NB4 (cell line): ENCODE measurements around the gene SULT1A1.
"Not testable (repeated sequence)": the region's sequence is repeated elsewhere in the genome, so short reads cannot be mapped to it uniquely, and the experiment has no call there.

Experiments
- DNase-seq: peaks from one replicate; pipeline ENCODE4 v3.0.0; 2010; ENCODE audit warnings: low read depth
- H3K4me3 ChIP-seq: one replicate; pipeline ENCODE4 v1.5.1; 2011; ENCODE audit warnings: mild to moderate bottlenecking, low read depth, low read length, moderate library complexity
- MYC ChIP-seq: IDR thresholded peaks from 2 replicates; pipeline ENCODE4 v1.6.1; 2011; ENCODE audit warnings: low read depth, low read length
- POLR2A ChIP-seq: IDR thresholded peaks from 2 replicates; pipeline ENCODE4 v1.6.1; 2011; ENCODE audit warnings: mild to moderate bottlenecking; ENCODE audit not compliant: insufficient read length; ENCODE audit errors: extremely low read depth
- TF ChIP-seq, protein P1 (sequence below): IDR thresholded peaks from 2 replicates; pipeline ENCODE4 v1.6.1; 2011; ENCODE audit warnings: low read depth, low read length
- TF ChIP-seq, protein P2 (sequence below): IDR thresholded peaks from one replicate; pipeline ENCODE4 v1.5.1; 2012; ENCODE audit warnings: low read depth, low read length

SULT1A1 gene

DNA sequence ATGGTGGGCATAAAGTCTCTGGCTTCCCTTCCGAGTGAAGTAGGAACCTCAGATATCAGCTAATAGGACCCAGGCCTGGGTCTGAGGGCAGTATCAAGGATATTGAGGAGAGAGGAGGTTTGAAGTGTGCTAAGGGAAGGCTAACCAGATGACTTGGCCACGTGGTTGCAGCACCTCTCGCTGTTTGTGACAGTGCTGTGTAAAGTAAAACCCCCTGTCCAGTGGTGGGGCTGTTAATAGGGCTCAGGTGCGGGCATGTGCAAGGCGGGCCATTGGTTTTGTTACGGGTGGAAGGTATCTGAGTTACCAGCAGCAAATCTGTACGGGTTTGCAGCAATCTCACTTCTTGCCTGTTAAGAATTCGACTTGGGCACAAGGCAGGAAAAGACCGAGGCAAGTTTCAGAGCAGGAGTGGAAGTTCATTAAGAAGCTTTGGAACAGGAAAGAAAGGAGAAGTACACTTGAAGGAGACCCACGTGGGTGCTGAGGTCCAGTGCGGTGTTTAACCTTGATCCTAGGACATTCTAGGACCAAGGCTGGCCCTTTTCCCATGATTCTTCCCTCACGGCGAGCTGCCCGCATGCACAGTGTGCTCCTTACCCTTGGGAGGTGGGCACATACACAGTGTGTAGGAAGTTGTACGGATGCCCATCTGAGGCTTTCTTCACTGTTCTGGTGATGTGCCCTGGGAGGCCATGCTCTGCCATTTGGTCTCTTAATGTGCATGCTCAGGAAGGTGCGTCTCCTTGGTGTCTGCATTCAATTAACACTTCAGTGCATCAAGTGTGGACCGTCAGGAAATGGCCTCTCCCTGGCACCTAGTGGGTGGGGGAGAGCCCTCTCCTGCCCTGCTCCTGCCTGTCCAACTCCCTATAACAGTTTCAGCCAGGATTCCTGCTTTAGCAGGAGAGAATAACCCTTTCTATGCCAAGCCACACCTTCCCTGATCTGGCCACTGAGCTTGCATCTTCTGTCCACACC is 35.8 kb downstream of the SULT1A1 start:
- DNase-seq: no peak
- TF ChIP-seq, protein P1, sequence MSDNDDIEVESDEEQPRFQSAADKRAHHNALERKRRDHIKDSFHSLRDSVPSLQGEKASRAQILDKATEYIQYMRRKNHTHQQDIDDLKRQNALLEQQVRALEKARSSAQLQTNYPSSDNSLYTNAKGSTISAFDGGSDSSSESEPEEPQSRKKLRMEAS: no peak
- TF ChIP-seq, protein P2, sequence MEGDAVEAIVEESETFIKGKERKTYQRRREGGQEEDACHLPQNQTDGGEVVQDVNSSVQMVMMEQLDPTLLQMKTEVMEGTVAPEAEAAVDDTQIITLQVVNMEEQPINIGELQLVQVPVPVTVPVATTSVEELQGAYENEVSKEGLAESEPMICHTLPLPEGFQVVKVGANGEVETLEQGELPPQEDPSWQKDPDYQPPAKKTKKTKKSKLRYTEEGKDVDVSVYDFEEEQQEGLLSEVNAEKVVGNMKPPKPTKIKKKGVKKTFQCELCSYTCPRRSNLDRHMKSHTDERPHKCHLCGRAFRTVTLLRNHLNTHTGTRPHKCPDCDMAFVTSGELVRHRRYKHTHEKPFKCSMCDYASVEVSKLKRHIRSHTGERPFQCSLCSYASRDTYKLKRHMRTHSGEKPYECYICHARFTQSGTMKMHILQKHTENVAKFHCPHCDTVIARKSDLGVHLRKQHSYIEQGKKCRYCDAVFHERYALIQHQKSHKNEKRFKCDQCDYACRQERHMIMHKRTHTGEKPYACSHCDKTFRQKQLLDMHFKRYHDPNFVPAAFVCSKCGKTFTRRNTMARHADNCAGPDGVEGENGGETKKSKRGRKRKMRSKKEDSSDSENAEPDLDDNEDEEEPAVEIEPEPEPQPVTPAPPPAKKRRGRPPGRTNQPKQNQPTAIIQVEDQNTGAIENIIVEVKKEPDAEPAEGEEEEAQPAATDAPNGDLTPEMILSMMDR: no peak
- TF ChIP-seq MYC (no peak), POLR2A (no peak)
- H3K4me3 ChIP-seq: no peak overlapping the region

DNA sequence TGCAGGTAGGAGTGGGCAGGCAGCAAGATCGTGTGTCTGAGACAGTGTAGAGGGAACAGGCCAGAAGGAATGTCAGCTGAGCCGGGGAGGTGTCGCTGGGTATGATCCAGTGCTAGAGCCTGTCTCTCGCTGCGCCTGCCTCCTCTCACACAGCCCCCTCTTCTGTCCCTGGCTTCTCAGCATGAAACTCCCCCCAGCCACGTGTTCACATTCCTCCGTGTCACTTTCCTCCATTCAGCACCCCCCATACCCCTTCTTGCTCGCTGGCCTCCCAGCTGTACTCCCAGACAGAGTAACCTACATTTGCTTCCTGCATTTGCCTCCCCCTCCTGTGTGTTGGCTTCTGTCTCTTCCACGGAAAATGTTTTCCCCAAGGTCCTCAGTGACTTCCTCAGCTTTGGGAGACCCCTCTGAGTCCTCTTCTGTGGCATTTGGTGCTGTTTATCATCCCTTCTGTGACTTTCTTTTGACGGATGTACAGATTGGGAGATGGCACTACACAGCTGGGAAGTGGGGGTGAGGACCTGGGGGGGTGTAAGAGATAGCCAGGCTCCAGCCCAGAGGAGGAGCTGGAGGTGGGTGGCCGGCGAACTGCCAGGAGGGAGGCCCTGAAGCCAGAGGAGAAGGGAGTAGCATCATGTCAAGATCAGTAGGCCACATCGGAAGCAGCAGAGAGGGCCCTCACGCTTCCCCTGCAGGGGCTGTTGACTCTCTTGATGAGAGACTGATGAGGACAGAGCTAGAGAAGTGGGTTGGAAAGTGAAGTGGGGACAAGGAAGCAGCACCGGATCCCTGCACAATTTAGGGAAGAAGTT is 36.9 kb downstream of the SULT1A1 start:
- no peak for DNase-seq
- TF ChIP-seq POLR2A (no peak), MYC (no peak)
- TF ChIP-seq, protein P1: no peak
- TF ChIP-seq, protein P2: no peak
- no peak overlapping the region for H3K4me3 ChIP-seq

DNA sequence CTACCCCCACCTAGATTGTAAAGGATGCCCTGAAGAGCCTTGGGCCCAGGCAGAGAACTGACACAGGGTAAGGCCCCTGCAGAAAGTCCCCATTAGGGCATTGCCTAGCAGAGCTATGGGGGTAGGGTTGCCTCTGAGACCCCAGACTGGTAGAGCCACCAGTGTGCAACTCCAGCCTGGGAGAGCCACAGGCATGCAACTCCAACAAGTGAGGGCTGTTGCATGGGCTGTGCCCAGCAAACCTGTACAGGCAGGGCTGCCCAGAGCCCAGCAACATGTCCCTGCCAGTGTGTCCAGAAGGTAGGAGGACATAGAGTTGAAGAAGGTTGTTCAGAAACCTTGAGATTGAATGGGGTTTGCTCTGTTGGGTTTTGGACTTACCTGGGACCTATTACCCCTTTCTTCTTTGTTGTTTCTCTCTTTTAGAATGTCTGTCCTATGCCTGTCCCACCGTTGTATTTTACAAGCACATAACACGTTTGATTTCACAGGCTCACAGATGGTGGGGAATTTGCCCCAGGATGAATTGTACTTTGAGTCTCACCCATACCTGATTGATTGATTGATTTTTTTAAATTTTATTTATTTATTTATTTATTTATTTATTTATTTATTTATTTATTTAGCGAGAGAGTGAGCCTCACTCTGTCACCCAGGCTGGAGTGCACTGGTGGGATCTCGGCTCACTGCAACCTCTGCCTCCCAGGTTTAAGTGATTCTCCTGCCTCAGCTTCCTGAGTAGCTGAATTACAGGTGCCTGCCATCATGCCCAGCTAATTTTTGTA is 39.7 kb downstream of the SULT1A1 start:
- TF ChIP-seq, protein P2: no peak
- TF ChIP-seq POLR2A (no peak), MYC (no peak)
- TF ChIP-seq, protein P1: no peak
- no peak for DNase-seq
- H3K4me3 ChIP-seq: no peak overlapping the region

DNA sequence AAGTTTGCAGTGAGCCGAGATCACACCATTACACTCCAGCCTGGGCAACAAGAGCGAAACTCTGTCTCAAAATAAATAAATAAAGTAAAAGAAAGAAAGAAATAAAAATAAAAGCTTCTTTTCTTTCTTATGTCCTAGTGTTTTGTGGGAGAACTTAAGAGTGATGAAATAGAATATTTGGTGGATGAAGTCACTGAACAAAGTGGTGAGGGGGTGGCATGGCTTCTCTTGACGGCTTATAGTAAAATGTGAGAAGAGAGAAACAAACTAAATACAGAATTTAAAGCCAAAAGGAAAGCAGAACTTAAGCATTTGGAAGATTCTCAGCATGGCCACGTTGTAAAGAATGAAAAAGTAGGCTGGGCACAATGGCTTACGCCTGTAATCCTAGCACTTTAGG is 40.8 kb downstream of the SULT1A1 start:
- TF ChIP-seq, protein P1: no peak
- TF ChIP-seq MYC (no peak), POLR2A (no peak)
- TF ChIP-seq, protein P2: no peak
- H3K4me3 ChIP-seq: no peak overlapping the region
- no peak for DNase-seq

DNA sequence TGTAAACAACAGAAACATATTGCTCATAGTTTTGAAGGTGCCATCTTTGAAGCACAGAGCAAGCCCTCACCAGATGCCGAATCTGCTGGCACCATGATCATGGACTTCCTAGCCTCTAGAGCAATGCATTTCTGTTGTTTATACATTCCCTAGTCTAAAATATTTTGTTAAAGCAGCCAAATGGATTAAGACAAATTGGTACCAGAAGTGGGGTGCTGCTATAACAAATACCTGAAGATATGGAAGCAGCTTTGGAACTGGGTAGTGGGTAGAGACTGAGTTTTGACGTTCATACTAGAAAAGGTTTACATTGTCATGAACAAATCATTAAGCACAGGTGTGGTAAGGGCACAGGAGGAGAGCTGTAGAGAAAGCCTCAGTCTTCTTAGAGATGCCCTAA is 42.6 kb downstream of the SULT1A1 start:
- TF ChIP-seq, protein P1: no peak
- no peak for TF ChIP-seq POLR2A
- TF ChIP-seq, protein P2: no peak
- TF ChIP-seq MYC: no peak
- no peak overlapping the region for H3K4me3 ChIP-seq
- DNase-seq: no peak

DNA sequence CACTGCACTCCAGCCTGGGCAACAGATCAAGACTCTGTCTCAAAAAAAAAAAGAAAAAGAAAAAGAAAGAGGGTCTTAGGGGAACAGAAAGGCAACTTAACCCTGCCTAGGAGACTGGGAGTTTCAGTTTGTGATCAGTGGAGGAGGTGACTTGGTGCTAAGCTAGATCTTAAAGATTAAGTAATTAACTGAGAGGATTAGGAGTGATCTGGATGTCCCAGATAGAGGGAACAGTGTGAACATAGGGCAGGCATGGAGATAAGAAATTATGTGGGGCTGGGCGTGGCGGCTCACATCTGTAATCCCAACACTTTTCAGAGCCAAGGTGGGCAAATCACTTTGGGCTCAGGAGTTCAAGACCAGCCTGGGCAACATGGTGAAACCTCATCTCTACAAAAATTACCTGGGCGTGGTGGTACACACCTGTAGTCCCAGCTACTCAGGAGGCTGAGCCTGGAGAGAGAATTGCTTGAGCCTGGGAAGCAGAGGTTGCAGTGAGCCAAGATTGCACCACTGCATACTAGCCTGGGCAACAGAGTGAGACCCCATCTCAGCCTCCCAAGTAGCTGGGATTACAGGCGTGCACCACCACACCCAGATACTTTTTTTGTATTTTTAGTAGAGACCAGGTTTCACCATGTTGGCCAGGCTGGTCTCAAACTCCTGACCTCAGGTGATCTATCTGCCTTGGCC is 43.5 kb downstream of the SULT1A1 start:
- DNase-seq, H3K4me3 ChIP-seq: not testable (repeated sequence)
